Frontal cortex (tissue), 4 donors: Measurements from ENCODE around the gene MMP28. TPM values are rescaled to one million over a fixed set of nuclear protein-coding genes. Genes with fewer than 3 reads are reported as not detected.

ENCODE experiments used
- DNase-seq, 2 donors: peaks; one replicate each; pipeline ENCODE4 v3.0.0; 2012; ENCODE audit warnings: low spot score in 2 of 2
- FAIRE-seq: peaks from 2 replicates; lab custom pipeline; 2012; peaks lifted over from hg19 to GRCh38; lab: Jason Lieb, UNC
- total RNA-seq: library from RNA; depleted of rRNA; stranded (reverse); fragments of >200 nt; gene quantifications from one replicate; pipeline ENCODE4 v1.2.3, GENCODE V29; 2014
- donor health status: control.
- donor health status: control.
- donor health status: control.

The MMP28 gene
- total RNA-seq, 1 donor from 2014 or later, result 9.4 TPM

DNA sequence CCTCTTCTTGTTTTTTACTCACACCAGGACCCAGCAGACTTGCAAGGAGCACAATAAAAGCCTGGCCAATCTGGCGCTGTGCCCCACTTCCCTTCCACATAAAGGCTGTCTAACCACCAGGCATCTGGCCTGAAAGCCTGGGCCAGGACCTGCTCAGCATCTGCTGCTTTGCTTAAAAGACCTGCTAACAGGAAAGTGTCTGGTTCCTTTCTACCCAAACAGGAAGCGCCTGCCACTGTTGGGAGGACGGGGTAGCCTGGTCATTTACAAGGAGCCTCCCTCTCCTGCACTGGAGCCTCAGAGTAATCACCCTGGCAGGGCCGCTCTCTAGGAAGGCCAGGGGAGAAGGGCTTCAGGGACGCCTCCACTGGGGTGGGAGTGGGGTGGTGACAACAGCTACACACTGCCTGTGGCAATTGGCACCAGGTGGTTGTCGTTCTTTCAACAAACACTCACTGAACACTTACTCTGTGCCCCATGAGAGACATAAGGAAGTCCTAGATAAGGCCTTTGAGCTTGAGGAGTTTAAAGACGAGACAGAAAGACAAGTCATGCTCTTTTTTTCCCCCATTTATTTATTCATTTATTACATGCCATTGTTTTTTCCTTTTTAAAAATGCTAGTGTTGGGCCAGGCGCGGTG is 6.3 kb upstream of the MMP28 start:
- DNase-seq (no peak), FAIRE-seq (no peak)

DNA sequence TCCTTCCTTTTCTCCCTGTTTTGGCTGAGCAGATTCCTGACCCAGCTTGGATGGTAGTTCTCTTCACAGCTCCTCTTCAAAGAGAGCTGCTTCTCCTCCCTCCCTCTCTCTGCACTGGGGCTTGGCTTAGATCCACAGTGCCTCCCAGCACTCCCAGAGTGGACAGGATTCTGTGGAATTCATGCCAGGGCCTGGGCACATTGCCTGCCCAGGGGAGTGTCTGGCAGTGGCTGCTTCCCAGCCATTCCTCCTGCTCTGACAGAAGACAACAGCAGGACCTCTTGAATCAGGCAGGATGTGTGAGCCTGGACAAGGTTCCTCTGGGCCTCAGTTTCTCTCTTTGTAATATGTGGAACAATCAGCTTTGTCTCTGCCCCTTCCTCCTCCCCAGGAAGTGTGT is 4.5 kb upstream of the MMP28 start:
- FAIRE-seq (no peak), DNase-seq (peak; percentile 50 to 54)

DNA sequence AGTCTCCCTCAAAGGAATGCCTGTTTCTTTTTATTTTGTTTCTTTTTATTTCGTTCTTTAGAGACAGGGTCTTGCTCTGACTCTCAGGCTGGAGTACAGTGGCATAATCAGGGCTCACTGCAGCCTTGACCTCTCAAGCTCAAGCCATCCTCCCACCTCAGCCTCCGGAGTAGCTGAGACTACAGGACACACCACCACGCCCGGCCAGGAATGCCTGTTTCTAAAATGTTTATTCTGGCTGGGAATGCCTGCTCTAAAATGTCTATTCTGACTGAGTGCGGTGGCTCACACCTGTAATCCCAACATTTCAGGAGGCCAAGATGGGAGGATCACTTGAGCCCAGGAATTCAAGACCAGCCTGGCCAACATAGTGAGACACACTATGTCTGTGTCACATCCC is 2.5 kb upstream of the MMP28 start:
- FAIRE-seq (no peak), DNase-seq (no peak)

DNA sequence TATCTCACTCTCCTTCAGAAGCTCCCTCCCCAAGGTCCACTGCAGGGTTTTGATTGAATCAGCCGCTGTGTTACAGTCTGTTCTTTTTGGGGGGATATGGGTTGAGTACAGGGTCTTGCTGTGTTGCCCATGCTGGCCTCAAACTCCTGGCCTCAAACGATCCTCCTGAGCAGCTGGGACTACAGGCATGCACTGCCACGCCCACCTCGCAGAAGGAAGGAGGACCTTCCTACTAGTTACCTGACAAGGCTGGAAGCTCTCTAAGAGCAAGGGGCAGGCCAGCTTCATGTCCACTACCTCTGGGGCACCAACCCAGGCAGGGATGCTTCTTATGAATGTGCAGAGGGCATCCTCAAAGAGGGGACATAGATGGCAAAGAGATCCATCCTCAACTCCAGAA is 1.9 kb upstream of the MMP28 start:
- FAIRE-seq, result no peak
- no peak for DNase-seq

DNA sequence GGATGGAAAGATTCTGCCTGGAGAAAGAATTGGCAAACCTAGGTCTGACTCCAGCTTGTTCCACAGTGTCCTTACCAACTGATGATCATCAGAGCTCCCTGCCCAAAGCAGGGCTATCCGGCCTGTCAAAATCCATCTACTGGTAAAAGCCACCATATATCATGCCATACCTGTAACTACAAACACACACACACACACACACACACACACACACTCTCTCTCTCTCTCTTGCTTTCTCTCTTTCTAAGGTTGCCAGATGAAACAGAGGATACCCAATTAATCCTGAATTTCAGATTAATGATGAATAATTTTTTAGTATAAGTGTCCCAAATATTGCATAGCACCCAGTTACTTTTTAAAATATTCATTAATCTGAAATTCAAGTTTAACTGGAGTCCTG is 1.5 kb upstream of the MMP28 start:
- FAIRE-seq, result no peak
- no peak for DNase-seq

DNA sequence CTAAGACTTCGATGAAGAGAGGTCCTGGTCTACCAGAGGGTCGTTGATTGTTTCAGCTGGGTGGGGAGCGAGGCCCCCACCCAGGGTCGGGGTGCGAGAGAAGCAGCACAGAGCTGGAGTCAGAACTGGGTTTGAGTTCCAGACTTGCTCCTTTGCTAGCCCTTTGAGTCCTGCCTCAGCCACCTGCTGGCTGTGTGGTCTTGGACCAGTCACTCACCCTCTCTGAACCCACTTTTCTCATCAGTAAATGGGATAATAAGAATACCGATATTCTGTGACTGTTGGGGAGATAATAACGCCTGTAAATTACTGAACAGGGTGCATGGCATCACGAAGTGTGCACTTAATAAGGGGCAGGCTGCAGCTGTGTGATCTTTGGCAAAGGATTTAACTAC is 427 bp upstream of the MMP28 start:
- FAIRE-seq (no peak), DNase-seq (no peak)

DNA sequence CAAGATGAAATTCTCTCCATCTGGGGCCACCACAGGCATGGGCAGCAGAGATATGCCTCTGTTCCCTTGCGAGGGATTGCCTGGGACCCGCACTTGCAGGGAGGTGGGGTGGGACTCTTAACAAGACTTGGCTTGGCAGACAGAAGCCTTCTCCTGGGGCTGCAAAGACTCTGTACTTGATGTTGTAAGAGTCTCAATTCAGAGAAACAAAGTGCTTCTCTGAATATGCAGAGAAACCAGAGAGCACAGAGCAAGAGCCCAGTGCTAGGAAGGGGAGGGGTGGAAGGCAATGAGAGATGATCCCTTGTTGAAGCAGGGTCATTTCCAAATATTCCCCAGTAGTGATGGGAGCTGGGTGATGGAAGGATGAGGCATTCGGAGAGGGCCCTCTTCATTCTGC is 2.2 kb downstream of the MMP28 start:
- DNase-seq, result no peak
- FAIRE-seq, result no peak

DNA sequence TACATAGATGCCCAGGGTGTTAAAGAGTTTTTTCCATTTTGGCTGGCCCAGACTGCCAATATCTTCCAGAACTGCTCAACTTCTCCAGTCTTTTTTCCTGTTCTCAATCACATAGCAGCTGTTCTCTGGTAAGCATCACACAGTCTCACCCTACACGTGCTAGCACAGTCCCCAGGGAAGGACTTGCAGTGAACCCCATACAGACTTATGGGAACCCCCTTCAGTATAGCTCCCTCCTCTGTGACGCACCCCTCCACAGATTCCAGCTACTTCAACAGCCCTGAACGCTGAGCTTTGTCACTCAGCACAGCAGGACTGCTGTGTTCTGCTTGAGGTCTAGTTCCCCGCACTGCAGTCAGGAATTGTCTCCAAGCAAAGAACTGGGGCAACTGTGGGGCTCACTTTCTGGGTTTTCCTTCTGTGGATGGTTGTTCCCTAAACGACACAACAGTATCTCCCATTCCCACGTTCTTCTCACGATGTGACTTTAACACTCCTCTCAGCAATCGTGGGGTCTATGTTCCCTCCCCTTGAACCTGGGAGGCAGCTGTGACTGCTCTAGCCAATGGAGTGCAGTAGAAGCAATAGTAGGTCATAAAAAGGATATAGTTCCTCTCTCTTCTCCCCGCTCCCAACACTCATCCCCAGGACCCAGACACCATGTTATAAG is 3.6 kb downstream of the MMP28 start:
- DNase-seq, result no peak
- no peak for FAIRE-seq

DNA sequence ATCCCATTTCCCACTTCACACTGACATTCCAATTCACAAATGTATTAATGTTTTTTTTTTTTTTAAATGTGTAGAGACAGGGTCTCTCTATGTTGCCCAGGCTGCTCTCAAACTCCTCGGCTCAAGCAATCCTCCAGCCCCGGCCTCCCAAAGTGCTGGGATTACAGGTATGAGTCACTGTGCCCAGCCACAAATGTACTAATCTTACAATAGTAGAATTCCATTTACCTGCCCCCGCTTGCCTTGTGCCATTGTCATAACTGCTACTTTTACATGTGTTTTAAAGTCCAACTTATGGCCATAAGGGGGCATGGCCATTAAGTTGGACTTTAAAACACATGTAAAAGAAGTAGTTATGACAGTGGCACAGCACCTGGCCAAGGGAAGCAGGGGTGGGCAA is 4.6 kb downstream of the MMP28 start:
- FAIRE-seq (no peak), DNase-seq (no peak)

DNA sequence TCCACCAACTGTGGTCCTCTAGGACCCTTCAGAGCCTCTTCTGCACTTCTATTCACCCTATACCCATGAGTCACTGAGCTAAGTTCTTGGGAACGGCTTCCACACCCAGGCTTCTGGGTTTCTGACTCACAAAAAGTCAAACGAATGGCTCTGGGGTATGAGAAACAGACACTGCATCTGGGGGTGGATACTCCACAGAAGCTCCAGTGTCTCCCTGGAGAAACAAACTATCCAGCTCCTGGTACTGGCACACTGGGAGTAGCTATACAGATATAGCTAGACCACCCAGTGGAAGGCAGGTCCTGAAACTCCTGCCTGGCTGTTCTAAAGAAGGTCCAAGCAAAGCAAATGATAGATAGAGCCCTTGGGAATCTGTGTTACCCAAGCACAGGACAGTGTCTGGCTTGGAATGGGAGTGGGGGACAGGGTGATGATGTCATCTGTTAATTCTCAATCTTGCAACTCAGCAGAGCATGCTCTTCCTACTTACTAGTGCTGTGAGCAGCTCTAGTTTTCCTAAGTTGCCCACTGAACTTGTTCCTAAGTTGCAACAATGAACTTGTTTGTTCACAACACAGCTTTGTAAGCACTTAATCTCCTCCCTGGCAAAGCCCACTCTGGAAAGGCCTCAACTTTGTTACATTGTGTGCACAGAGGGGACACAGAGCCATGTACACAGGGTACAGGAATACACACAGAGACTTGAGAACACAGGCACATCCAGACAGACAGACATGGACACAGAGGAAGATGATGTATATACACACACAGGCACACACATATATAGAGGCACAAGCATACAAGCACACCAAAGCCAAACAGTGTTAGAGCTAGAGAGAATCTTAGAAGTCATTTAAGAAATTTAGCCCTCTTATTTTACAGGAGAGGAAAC is 6.7 kb downstream of the MMP28 start:
- FAIRE-seq, result no peak
- DNase-seq, result no peak

DNA sequence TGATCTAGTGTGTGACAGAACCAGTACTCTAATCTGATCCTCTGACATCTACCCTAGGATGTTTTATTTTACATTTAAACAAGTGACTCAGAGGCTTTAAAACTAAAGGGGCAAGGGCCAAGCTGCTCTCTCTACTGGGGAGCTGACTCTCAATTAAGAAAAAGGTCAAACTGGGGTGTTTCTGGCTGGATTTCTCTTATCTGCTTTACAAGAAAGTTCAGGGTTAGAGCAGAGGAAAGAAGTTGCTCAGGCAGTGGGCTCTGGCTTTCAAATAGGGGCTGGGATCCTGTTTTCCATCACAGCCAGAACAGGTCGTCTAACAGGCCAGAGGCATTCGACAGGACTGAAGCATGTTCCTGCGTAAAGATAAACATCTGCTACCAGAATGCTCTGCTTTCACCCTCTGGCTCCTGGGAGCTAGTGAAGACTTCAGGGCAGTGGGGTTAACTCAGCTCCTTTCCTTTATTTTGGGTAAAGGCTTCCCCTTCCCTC is 8.5 kb downstream of the MMP28 start:
- DNase-seq (no peak), FAIRE-seq (no peak)

DNA sequence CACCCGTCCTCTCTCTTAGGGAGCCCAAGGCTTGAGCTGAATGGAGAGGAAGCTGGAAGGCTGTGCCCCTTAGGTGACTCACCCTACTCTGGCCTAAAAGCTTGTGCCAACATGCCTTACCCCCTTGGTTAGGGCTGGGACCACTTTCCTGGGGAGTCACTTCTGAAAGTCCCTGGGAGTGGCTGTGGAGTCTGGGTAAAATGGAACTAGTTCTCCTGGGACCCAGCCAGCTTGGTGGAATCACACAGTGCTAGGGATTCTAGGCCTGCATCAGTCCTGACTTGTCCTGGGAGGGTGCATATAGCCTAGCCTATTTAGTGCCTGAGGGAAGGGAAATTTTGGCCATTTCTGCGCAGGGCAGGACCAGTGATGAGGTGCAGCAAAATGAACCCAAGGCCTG is 10.5 kb downstream of the MMP28 start:
- DNase-seq (no peak), FAIRE-seq (no peak)

DNA sequence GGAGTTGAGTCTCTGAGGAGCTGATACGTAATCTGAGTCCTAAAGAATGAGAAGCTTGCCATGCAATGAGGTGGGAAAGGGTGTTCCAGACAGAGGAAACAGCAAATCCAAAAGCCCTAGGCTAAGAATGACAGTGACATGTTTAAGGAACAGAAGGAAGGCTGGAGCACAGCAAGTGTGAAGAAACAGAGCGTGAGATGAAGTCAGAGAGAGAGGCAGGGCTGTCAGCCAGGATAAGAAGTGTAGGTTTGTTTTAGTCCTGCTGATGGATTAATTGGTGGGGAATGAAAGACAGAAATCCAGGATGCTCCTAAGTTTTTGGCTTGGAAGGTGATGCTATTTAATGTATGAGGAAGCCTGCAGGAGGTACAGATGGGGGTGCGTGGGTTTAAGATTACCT is 14.5 kb downstream of the MMP28 start:
- FAIRE-seq (no peak), DNase-seq (no peak)

DNA sequence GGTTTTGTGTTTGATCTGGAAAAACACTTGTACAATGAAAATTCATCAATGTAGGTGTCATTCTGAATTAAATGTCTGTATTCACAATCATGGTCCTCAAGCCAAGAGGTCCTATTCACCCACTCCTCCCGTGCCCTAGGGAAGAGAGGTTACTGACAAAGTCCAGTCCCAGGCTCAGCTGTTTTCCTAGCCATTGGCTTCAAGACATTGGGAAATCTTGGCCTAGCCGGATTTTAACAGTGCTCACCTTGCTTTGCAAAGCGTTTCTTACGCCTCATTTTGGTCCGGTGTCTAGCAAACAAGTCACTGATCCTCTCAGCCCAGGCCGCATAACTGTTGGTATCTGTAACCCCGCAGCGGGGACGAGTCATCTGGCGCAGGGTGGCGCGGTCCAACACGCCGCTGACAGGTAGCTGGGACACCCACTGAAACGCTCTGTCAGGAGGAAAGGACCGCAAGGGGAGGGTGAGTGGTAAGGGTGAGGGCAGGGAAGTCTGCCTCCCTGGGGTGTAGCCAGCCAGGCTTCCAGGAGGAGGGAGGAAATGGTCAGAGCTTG is 16.7 kb downstream of the MMP28 start:
- FAIRE-seq (no peak), DNase-seq (no peak)

DNA sequence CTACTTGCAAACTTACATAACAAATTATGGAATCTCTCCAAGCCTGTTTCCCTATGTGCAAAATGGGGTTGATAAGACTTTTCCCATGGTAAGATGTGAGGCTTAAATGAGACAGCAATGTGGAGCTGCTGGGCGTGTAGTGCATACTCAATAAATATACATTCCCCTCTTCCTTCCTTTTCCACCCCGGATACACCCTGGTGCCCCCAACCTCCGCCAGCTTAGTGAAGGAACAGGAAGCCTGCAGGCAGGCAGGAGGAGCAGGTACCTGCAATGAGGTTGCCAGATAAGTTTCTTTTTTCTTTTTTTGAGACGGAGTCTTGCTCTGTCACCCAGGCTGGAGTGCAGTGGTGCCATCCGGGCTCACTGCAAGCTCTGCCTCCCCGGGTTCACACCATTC is 19.9 kb downstream of the MMP28 start:
- FAIRE-seq, result no peak
- DNase-seq, result no peak

DNA sequence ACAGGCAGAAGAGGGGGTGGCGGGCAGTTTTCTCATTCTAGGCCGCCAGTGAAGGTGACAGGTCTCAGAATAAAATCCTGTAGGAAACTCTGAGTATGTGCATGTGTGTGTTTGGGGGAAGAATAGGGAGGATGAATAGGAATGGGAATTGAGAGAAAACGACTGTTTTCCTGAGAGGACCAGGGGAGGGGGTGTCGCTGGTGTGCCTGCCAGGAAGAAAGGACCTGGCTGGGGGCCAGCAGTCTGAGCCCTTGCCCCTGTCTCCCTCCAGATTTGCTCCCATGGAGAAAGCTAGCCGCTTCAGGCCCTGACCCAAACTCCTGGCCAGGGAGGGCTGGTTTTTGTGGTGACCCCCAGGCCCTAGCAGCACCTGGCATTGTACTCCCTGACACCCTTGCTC is 20.4 kb downstream of the MMP28 start:
- FAIRE-seq, result no peak

DNA sequence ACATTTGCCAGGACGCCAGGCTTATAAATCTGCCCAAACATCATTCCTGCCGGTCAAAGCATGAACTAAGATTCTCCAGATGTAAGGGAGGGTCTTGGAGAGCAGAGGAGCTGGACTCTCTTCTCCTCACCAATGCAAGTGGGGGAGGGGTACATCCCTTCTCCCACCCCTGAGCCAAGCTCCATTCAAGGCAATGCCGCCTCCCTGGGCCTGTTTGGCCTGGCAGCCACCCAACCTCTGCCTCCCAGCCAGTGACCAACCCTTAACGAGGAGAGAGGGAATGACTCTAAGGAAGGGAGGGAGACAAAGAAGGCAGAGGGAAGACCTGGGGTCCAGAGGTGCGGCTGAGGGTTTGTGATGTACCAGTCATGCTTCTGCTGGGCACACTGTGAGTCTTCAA is 20.9 kb downstream of the MMP28 start:
- no peak for DNase-seq
- no peak for FAIRE-seq

More for the DNA sequence above, 20.4 kb downstream of the MMP28 start:
- no peak for DNase-seq

DNA sequence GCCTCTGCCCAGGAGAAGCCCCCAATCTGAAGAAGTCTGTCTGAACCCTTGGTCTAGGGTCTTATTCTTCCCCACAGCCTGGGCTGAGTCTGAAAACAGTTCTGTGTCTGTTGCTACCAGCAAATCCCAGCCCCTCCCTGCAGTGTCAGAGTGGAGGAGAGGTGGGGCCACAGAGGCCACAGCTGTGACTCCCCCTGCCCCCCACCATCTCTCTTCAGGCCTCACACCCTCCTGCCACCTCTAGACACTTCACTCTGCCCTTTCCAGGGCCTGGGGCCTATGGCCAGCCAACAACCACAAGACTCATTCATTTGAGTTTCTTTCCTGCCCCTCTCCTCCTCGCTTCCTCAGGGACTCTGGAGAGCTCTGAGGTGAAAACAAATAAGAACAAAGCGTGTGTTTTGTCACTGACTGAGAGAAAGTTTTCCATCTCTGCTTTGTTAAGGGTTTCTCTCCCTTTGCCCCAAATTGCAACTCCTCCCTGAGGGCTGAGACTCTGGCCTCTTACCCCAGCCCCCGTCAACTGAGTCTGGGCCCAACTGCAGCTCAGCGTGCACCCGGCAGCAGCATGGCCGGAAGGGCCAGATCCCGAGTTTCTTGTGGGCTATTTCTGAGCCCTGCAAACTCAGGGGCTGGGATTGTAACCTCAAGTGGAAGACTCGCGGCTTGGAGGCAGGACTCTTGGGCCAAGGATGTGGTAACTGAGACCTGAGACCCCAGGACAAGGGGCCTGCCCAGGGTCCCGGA is 21.6 kb downstream of the MMP28 start:
- FAIRE-seq (no peak), DNase-seq (no peak)

DNA sequence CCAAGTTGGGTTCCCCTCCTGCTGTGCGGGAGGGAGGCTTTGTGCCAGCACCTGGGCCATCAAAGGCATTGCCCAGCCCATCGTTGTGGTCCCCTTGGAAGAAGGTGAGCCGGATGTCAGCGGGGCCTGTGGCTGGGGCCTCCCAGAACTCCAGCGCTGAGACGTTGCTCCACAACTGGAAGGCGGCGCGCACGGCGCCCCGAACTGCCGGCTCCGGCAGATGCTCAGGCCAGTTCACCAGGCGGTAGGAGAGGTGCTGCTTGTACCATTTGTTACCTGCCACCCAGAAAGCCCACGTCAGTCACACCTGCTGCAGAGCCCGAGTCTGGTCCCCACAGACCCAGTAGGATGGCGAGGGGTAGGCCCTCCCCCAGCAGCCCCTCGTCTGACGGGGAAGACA is 22.3 kb downstream of the MMP28 start:
- FAIRE-seq (no peak), DNase-seq (no peak)

DNA sequence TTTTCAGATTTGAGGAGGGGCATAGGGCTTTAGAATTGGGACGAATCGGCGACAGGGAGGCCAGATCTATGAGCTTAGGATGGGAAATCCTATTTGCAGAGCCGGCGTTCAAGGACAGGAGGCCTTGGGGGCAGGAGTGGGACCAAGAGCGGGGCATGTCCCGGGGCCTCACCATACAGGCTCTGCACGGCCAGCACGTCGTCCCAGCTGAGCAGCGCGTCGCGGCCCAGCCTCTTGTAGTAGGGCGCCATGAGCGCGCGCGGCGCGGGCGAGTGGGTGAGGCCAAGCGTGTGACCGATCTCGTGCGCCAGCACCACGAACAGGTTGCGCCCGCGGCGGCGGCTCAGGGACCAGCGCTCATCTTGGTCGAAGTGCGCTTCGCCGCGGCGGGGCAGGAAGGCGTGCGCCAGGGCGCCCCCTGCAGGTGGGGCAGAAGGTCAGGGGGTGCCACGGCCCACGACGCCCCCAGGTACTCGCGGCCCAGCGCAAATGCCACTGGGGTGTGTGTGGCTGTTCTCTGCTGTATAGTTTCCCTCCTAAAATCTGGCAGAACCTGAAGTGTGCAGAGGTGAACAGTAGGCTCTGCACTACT is 25.4 kb downstream of the MMP28 start:
- no peak for FAIRE-seq
- no peak for DNase-seq
